ENCODE measurements around the gene NUCKS1.

NUCKS1 gene

GRCh38 chr1:205704903-205705302 lies 45.1 kb downstream of the NUCKS1 start:
- Histone ChIP-seq H3K4ac (ENCODE audit: low read length) (no peak overlapping the region), H3K27ac (replicated peaks; ENCODE audit: low read length) (no peak overlapping the region), H3K79me1 (ENCODE audit: low read depth, low read length) (no peaks in the 10 kb centered on the region), H4K8ac (ENCODE audit: low read depth, low read length) (no peak overlapping the region), H2BK15ac (ENCODE audit: low read length) (no peak overlapping the region), H2BK5ac (ENCODE audit: low read length) (no peak overlapping the region), H3K4me2 (ENCODE audit: insufficient read depth, low read length, poor library complexity, severe bottlenecking) (no peak overlapping the region), H3K4me1 (ENCODE audit: control insufficient read depth in 2 of 2, insufficient read depth in 1 of 2, low read depth in 1 of 2, low read length in 2 of 2) (peaks cover 7 to 10% of the 10 kb centered on the region in 2 donors), H2AK5ac (ENCODE audit: low read depth, low read length) (no peak overlapping the region), H2AFZ (ENCODE audit: low read length) (no peak overlapping the region), H4K91ac (ENCODE audit: low read depth, low read length, poor library complexity) (no peak overlapping the region), H3K4me3 (ENCODE audit: low read length in 2 of 2) (no peak overlapping the region), H3K9me3 (replicated peaks in 1 of 2; ENCODE audit: control insufficient read depth in 2 of 2, insufficient read depth in 1 of 2, low read depth in 1 of 2, low read length in 2 of 2) (no peaks in the 10 kb centered on the region), H2BK12ac (ENCODE audit: low read length) (no peak overlapping the region), H3K18ac (ENCODE audit: low read length) (no peak overlapping the region), H3K36me3 (replicated peaks in 1 of 2; ENCODE audit: control insufficient read depth in 2 of 2, insufficient read depth in 2 of 2, low read length in 2 of 2) (peaks cover 3 to 46% of the 10 kb centered on the region in 2 donors), H3K14ac (ENCODE audit: low read length) (no peak overlapping the region), H3K27me3 (ENCODE audit: control insufficient read depth in 3 of 3, insufficient read depth in 3 of 3, low read depth in 1 of 3, low read length in 3 of 3) (no peaks in the 10 kb centered on the region), H2BK120ac (ENCODE audit: low read depth, low read length) (no peak overlapping the region), H3K23ac (ENCODE audit: low read depth, low read length, poor library complexity) (no peak overlapping the region), H3K9ac (ENCODE audit: low read depth, low read length, poor library complexity) (no peak overlapping the region)
- WGBS, 2 donors (ENCODE audit: extremely low coverage in 2 of 2, insufficient read length in 2 of 2, insufficient replicate concordance in 1 of 2), result no CpG with 5 or more reads among the region's 2 CpGs
- no peak for DNase-seq (ENCODE audit: low spot score)

- Histone ChIP-seq H3K9ac (ENCODE audit: low read depth, low read length, poor library complexity) (no peak overlapping the region), H3K18ac (ENCODE audit: low read length) (no peak overlapping the region), H3K27me3 (ENCODE audit: control insufficient read depth in 3 of 3, insufficient read depth in 3 of 3, low read depth in 1 of 3, low read length in 3 of 3) (no peaks in the 10 kb centered on the region), H3K79me1 (ENCODE audit: low read depth, low read length) (no peaks in the 10 kb centered on the region), H3K27ac (replicated peaks; ENCODE audit: low read length) (no peak overlapping the region), H3K36me3 (replicated peaks in 1 of 2; ENCODE audit: control insufficient read depth in 2 of 2, insufficient read depth in 2 of 2, low read length in 2 of 2) (peaks cover 0 to 27% of the 10 kb centered on the region in 2 donors), H3K4ac (ENCODE audit: low read length) (no peak overlapping the region), H3K23ac (ENCODE audit: low read depth, low read length, poor library complexity) (no peak overlapping the region), H2BK15ac (ENCODE audit: low read length) (no peak overlapping the region), H3K9me3 (replicated peaks in 1 of 2; ENCODE audit: control insufficient read depth in 2 of 2, insufficient read depth in 1 of 2, low read depth in 1 of 2, low read length in 2 of 2) (no peaks in the 10 kb centered on the region), H2BK5ac (ENCODE audit: low read length) (no peak overlapping the region), H3K4me3 (ENCODE audit: low read length in 2 of 2) (no peak overlapping the region), H4K91ac (ENCODE audit: low read depth, low read length, poor library complexity) (no peak overlapping the region), H3K14ac (ENCODE audit: low read length) (no peak overlapping the region), H2AFZ (ENCODE audit: low read length) (no peak overlapping the region), H2BK12ac (ENCODE audit: low read length) (no peak overlapping the region), H3K4me2 (ENCODE audit: insufficient read depth, low read length, poor library complexity, severe bottlenecking) (no peak overlapping the region), H2AK5ac (ENCODE audit: low read depth, low read length) (no peak overlapping the region), H2BK120ac (ENCODE audit: low read depth, low read length) (no peak overlapping the region), H3K4me1 (ENCODE audit: control insufficient read depth in 2 of 2, insufficient read depth in 1 of 2, low read depth in 1 of 2, low read length in 2 of 2) (peaks cover 7 to 10% of the 10 kb centered on the region in 2 donors), H4K8ac (ENCODE audit: low read depth, low read length) (no peak overlapping the region)
- no CpG with 5 or more reads among the region's 1 CpG for WGBS, 2 donors (ENCODE audit: extremely low coverage in 2 of 2, insufficient read length in 2 of 2, insufficient replicate concordance in 1 of 2)
- DNase-seq (ENCODE audit: low spot score), result no peak
Observed at GRCh38 chr1:205703072-205703471, 46.9 kb downstream of the NUCKS1 start.

- Histone ChIP-seq H2BK120ac (ENCODE audit: low read depth, low read length) (no peak overlapping the region), H4K8ac (ENCODE audit: low read depth, low read length) (no peak overlapping the region), H3K4me1 (ENCODE audit: control insufficient read depth in 2 of 2, insufficient read depth in 1 of 2, low read depth in 1 of 2, low read length in 2 of 2) (peaks cover 10 to 15% of the 10 kb centered on the region in 2 donors), H4K91ac (ENCODE audit: low read depth, low read length, poor library complexity) (no peak overlapping the region), H2BK15ac (ENCODE audit: low read length) (no peak overlapping the region), H3K9ac (ENCODE audit: low read depth, low read length, poor library complexity) (no peak overlapping the region), H2AFZ (ENCODE audit: low read length) (no peak overlapping the region), H3K27ac (replicated peaks; ENCODE audit: low read length) (no peak overlapping the region), H2AK5ac (ENCODE audit: low read depth, low read length) (no peak overlapping the region), H3K18ac (ENCODE audit: low read length) (no peak overlapping the region), H3K23ac (ENCODE audit: low read depth, low read length, poor library complexity) (no peak overlapping the region), H2BK5ac (ENCODE audit: low read length) (no peak overlapping the region), H3K14ac (ENCODE audit: low read length) (no peak overlapping the region), H3K79me1 (ENCODE audit: low read depth, low read length) (no peaks in the 10 kb centered on the region), H3K9me3 (replicated peaks in 1 of 2; ENCODE audit: control insufficient read depth in 2 of 2, insufficient read depth in 1 of 2, low read depth in 1 of 2, low read length in 2 of 2) (no peaks in the 10 kb centered on the region), H2BK12ac (ENCODE audit: low read length) (no peak overlapping the region), H3K4ac (ENCODE audit: low read length) (no peak overlapping the region), H3K4me2 (ENCODE audit: insufficient read depth, low read length, poor library complexity, severe bottlenecking) (no peak overlapping the region), H3K36me3 (replicated peaks in 1 of 2; ENCODE audit: control insufficient read depth in 2 of 2, insufficient read depth in 2 of 2, low read length in 2 of 2) (peaks cover 0 to 22% of the 10 kb centered on the region in 2 donors), H3K4me3 (ENCODE audit: low read length in 2 of 2) (no peak overlapping the region), H3K27me3 (ENCODE audit: control insufficient read depth in 3 of 3, insufficient read depth in 3 of 3, low read depth in 1 of 3, low read length in 3 of 3) (no peaks in the 10 kb centered on the region)
- no CpG with 5 or more reads among the region's 4 CpGs for WGBS, 2 donors (ENCODE audit: extremely low coverage in 2 of 2, insufficient read length in 2 of 2, insufficient replicate concordance in 1 of 2)
- no peak for DNase-seq (ENCODE audit: low spot score)
Observed at GRCh38 chr1:205701891-205702290, 48.1 kb downstream of the NUCKS1 start.

GRCh38 chr1:205701420-205701819 lies 48.6 kb downstream of the NUCKS1 start:
- Histone ChIP-seq H3K79me1 (ENCODE audit: low read depth, low read length) (no peaks in the 10 kb centered on the region), H4K91ac (ENCODE audit: low read depth, low read length, poor library complexity) (no peak overlapping the region), H3K36me3 (replicated peaks in 1 of 2; ENCODE audit: control insufficient read depth in 2 of 2, insufficient read depth in 2 of 2, low read length in 2 of 2) (peaks cover 0 to 18% of the 10 kb centered on the region in 2 donors), H2BK15ac (ENCODE audit: low read length) (no peak overlapping the region), H2BK12ac (ENCODE audit: low read length) (no peak overlapping the region), H2BK120ac (ENCODE audit: low read depth, low read length) (no peak overlapping the region), H2AK5ac (ENCODE audit: low read depth, low read length) (no peak overlapping the region), H3K14ac (ENCODE audit: low read length) (no peak overlapping the region), H2AFZ (ENCODE audit: low read length) (no peak overlapping the region), H2BK5ac (ENCODE audit: low read length) (no peak overlapping the region), H4K8ac (ENCODE audit: low read depth, low read length) (no peak overlapping the region), H3K9me3 (replicated peaks in 1 of 2; ENCODE audit: control insufficient read depth in 2 of 2, insufficient read depth in 1 of 2, low read depth in 1 of 2, low read length in 2 of 2) (no peaks in the 10 kb centered on the region), H3K4me3 (ENCODE audit: low read length in 2 of 2) (no peak overlapping the region), H3K4ac (ENCODE audit: low read length) (no peak overlapping the region), H3K4me1 (ENCODE audit: control insufficient read depth in 2 of 2, insufficient read depth in 1 of 2, low read depth in 1 of 2, low read length in 2 of 2) (peaks cover 10 to 15% of the 10 kb centered on the region in 2 donors), H3K23ac (ENCODE audit: low read depth, low read length, poor library complexity) (no peak overlapping the region), H3K9ac (ENCODE audit: low read depth, low read length, poor library complexity) (no peak overlapping the region), H3K4me2 (ENCODE audit: insufficient read depth, low read length, poor library complexity, severe bottlenecking) (no peak overlapping the region), H3K27me3 (ENCODE audit: control insufficient read depth in 3 of 3, insufficient read depth in 3 of 3, low read depth in 1 of 3, low read length in 3 of 3) (no peaks in the 10 kb centered on the region), H3K18ac (ENCODE audit: low read length) (no peak overlapping the region), H3K27ac (replicated peaks; ENCODE audit: low read length) (no peak overlapping the region)
- no CpG with 5 or more reads among the region's 2 CpGs for WGBS, 2 donors (ENCODE audit: extremely low coverage in 2 of 2, insufficient read length in 2 of 2, insufficient replicate concordance in 1 of 2)
- no peak for DNase-seq (ENCODE audit: low spot score)
